ENCODE data around the gene HDAC10.

Gene HDAC10

GRCh38 chr22:50257041-50257440, 6.0 kb upstream of the HDAC10 start:
- H3K27ac ChIP-seq (replicated peaks; ENCODE audit: low read length) = no peak overlapping the region
- H3K9me3 ChIP-seq (replicated peaks in 1 of 2; ENCODE audit: control insufficient read depth in 2 of 2, insufficient read depth in 1 of 2, low read depth in 1 of 2, low read length in 2 of 2) = no peaks in the 10 kb centered on the region
- H2BK5ac ChIP-seq (ENCODE audit: low read length) = peak overlapping the region; percentile 82
- no peaks in the 10 kb centered on the region for H3K27me3 ChIP-seq (ENCODE audit: control insufficient read depth in 3 of 3, insufficient read depth in 3 of 3, low read depth in 1 of 3, low read length in 3 of 3)
- no peak overlapping the region for H2BK15ac ChIP-seq (ENCODE audit: low read length)
- H2AK5ac ChIP-seq (ENCODE audit: low read depth, low read length) = peak overlapping the region; percentile 46
- peaks cover 2 to 6% of the 10 kb centered on the region in 2 donors for H3K4me1 ChIP-seq (ENCODE audit: control insufficient read depth in 2 of 2, insufficient read depth in 1 of 2, low read depth in 1 of 2, low read length in 2 of 2)
- WGBS, 2 donors (ENCODE audit: extremely low coverage in 2 of 2, insufficient read length in 2 of 2, insufficient replicate concordance in 1 of 2) = no CpG with 5 or more reads among the region's 16 CpGs
- no peak overlapping the region for H3K18ac ChIP-seq (ENCODE audit: low read length)
- H4K8ac ChIP-seq (ENCODE audit: low read depth, low read length) = no peak overlapping the region
- no peak overlapping the region for H4K91ac ChIP-seq (ENCODE audit: low read depth, low read length, poor library complexity)
- no peak overlapping the region for H3K4me2 ChIP-seq (ENCODE audit: insufficient read depth, low read length, poor library complexity, severe bottlenecking)
- DNase-seq (ENCODE audit: low spot score) = no peak
- no peak overlapping the region for H2AFZ ChIP-seq (ENCODE audit: low read length)
- H3K4me3 ChIP-seq (ENCODE audit: low read length in 2 of 2) = no peak overlapping the region
- no peak overlapping the region for H3K14ac ChIP-seq (ENCODE audit: low read length)
- H2BK120ac ChIP-seq (ENCODE audit: low read depth, low read length) = no peak overlapping the region
- H3K36me3 ChIP-seq (replicated peaks in 1 of 2; ENCODE audit: control insufficient read depth in 2 of 2, insufficient read depth in 2 of 2, low read length in 2 of 2) = peaks cover 16 to 56% of the 10 kb centered on the region in 2 donors
- H3K79me1 ChIP-seq (ENCODE audit: low read depth, low read length) = peaks cover 19% of the 10 kb centered on the region
- no peak overlapping the region for H2BK12ac ChIP-seq (ENCODE audit: low read length)
- H3K23ac ChIP-seq (ENCODE audit: low read depth, low read length, poor library complexity) = peak overlapping the region; percentile 25
- H3K4ac ChIP-seq (ENCODE audit: low read length) = no peak overlapping the region
- peak overlapping the region; percentile 21 for H3K9ac ChIP-seq (ENCODE audit: low read depth, low read length, poor library complexity)

DNA sequence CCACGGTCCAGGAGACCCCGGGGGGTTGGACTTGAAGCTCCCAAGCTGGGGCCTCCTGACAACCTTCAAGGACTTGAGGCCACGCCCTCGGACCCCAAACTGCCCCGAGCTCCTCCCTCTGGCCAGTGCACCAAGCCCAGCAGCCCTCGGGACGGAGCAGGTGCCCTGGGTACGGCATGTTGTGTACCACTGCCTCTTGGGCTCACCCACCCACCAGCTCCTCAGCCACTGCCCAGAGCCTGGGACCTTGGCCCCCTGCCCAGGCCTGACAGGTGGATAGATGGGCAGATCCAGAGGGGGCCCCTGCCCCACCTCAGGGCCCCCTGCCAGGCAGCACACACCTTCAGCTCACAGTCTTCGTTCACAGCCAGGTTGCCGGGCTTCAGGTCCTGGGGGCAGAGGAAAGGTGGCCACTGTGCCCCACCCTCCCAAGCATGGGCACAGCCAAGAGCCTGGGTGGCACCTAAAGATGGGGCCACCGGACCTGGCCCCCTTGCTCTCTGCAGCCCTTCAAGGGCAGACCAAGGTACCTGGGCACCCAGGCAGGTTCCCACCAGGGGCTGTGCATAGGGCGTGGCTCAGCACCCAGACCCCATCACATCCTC, 5.3 kb upstream of the HDAC10 start:
- no peak for DNase-seq (ENCODE audit: low spot score)
- peak overlapping the region; percentile 21 for H3K9ac ChIP-seq (ENCODE audit: low read depth, low read length, poor library complexity)
- H2BK5ac ChIP-seq (ENCODE audit: low read length) = no peak overlapping the region
- no peak overlapping the region for H4K91ac ChIP-seq (ENCODE audit: low read depth, low read length, poor library complexity)
- H2BK120ac ChIP-seq (ENCODE audit: low read depth, low read length) = no peak overlapping the region
- H3K36me3 ChIP-seq (replicated peaks in 1 of 2; ENCODE audit: control insufficient read depth in 2 of 2, insufficient read depth in 2 of 2, low read length in 2 of 2) = peaks cover 16 to 56% of the 10 kb centered on the region in 2 donors
- H3K9me3 ChIP-seq (replicated peaks in 1 of 2; ENCODE audit: control insufficient read depth in 2 of 2, insufficient read depth in 1 of 2, low read depth in 1 of 2, low read length in 2 of 2) = no peaks in the 10 kb centered on the region
- H3K4ac ChIP-seq (ENCODE audit: low read length) = no peak overlapping the region
- no peak overlapping the region for H3K4me2 ChIP-seq (ENCODE audit: insufficient read depth, low read length, poor library complexity, severe bottlenecking)
- H3K27ac ChIP-seq (replicated peaks; ENCODE audit: low read length) = no peak overlapping the region
- no peak overlapping the region for H3K18ac ChIP-seq (ENCODE audit: low read length)
- no peaks in the 10 kb centered on the region for H3K27me3 ChIP-seq (ENCODE audit: control insufficient read depth in 3 of 3, insufficient read depth in 3 of 3, low read depth in 1 of 3, low read length in 3 of 3)
- H3K4me1 ChIP-seq (ENCODE audit: control insufficient read depth in 2 of 2, insufficient read depth in 1 of 2, low read depth in 1 of 2, low read length in 2 of 2) = peaks cover 2 to 9% of the 10 kb centered on the region in 2 donors
- peaks cover 22% of the 10 kb centered on the region for H3K79me1 ChIP-seq (ENCODE audit: low read depth, low read length)
- no peak overlapping the region for H2BK15ac ChIP-seq (ENCODE audit: low read length)
- no peak overlapping the region for H3K4me3 ChIP-seq (ENCODE audit: low read length in 2 of 2)
- H4K8ac ChIP-seq (ENCODE audit: low read depth, low read length) = no peak overlapping the region
- no peak overlapping the region for H3K14ac ChIP-seq (ENCODE audit: low read length)
- peak overlapping the region; percentile 25 for H3K23ac ChIP-seq (ENCODE audit: low read depth, low read length, poor library complexity)
- H2BK12ac ChIP-seq (ENCODE audit: low read length) = peak overlapping the region; percentile 58
- no CpG with 5 or more reads among the region's 12 CpGs for WGBS, 2 donors (ENCODE audit: extremely low coverage in 2 of 2, insufficient read length in 2 of 2, insufficient replicate concordance in 1 of 2)
- no peak overlapping the region for H2AK5ac ChIP-seq (ENCODE audit: low read depth, low read length)
- H2AFZ ChIP-seq (ENCODE audit: low read length) = no peak overlapping the region

DNA sequence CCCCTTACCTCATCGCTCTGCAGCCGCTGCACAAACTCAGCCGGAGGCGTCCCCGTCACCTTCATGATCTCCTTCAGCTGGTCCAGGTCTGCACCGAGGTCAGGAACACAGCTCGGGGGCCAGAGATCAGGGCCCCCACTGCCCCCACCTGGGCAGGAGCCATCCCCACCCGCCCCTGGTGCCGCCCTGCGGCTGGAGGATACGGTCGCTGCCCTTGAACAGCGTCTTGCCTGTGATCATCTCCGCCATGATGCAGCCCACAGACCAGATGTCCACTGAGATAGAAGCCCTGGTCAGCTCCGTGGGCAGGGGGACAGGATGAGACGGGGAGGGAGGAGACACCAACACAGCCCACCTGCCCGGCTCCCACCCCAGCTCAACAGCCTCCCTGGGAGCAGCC, 4.5 kb upstream of the HDAC10 start:
- no peak overlapping the region for H3K4me3 ChIP-seq (ENCODE audit: low read length in 2 of 2)
- peaks cover 16 to 56% of the 10 kb centered on the region in 2 donors for H3K36me3 ChIP-seq (replicated peaks in 1 of 2; ENCODE audit: control insufficient read depth in 2 of 2, insufficient read depth in 2 of 2, low read length in 2 of 2)
- peak overlapping the region; percentile 61 for H2BK120ac ChIP-seq (ENCODE audit: low read depth, low read length)
- DNase-seq (ENCODE audit: low spot score) = no peak
- H3K9me3 ChIP-seq (replicated peaks in 1 of 2; ENCODE audit: control insufficient read depth in 2 of 2, insufficient read depth in 1 of 2, low read depth in 1 of 2, low read length in 2 of 2) = no peaks in the 10 kb centered on the region
- peaks cover 2 to 12% of the 10 kb centered on the region in 2 donors for H3K4me1 ChIP-seq (ENCODE audit: control insufficient read depth in 2 of 2, insufficient read depth in 1 of 2, low read depth in 1 of 2, low read length in 2 of 2)
- H3K14ac ChIP-seq (ENCODE audit: low read length) = no peak overlapping the region
- H2BK5ac ChIP-seq (ENCODE audit: low read length) = no peak overlapping the region
- H3K9ac ChIP-seq (ENCODE audit: low read depth, low read length, poor library complexity) = no peak overlapping the region
- H2BK12ac ChIP-seq (ENCODE audit: low read length) = no peak overlapping the region
- H2AK5ac ChIP-seq (ENCODE audit: low read depth, low read length) = no peak overlapping the region
- H3K4ac ChIP-seq (ENCODE audit: low read length) = no peak overlapping the region
- H3K27me3 ChIP-seq (ENCODE audit: control insufficient read depth in 3 of 3, insufficient read depth in 3 of 3, low read depth in 1 of 3, low read length in 3 of 3) = no peaks in the 10 kb centered on the region
- no peak overlapping the region for H3K23ac ChIP-seq (ENCODE audit: low read depth, low read length, poor library complexity)
- H3K79me1 ChIP-seq (ENCODE audit: low read depth, low read length) = peaks cover 20% of the 10 kb centered on the region
- H4K91ac ChIP-seq (ENCODE audit: low read depth, low read length, poor library complexity) = no peak overlapping the region
- WGBS, 2 donors (ENCODE audit: extremely low coverage in 2 of 2, insufficient read length in 2 of 2, insufficient replicate concordance in 1 of 2) = no CpG with 5 or more reads among the region's 17 CpGs
- no peak overlapping the region for H2AFZ ChIP-seq (ENCODE audit: low read length)
- H2BK15ac ChIP-seq (ENCODE audit: low read length) = no peak overlapping the region
- H3K18ac ChIP-seq (ENCODE audit: low read length) = no peak overlapping the region
- no peak overlapping the region for H3K27ac ChIP-seq (replicated peaks; ENCODE audit: low read length)
- no peak overlapping the region for H3K4me2 ChIP-seq (ENCODE audit: insufficient read depth, low read length, poor library complexity, severe bottlenecking)
- no peak overlapping the region for H4K8ac ChIP-seq (ENCODE audit: low read depth, low read length)

- Histone ChIP-seq H2BK15ac (ENCODE audit: low read length) (no peak overlapping the region), H3K4me3 (ENCODE audit: low read length in 2 of 2) (no peak overlapping the region), H2BK120ac (ENCODE audit: low read depth, low read length) (no peak overlapping the region), H3K27ac (replicated peaks; ENCODE audit: low read length) (no peak overlapping the region), H2BK12ac (ENCODE audit: low read length) (no peak overlapping the region), H3K9me3 (replicated peaks in 1 of 2; ENCODE audit: control insufficient read depth in 2 of 2, insufficient read depth in 1 of 2, low read depth in 1 of 2, low read length in 2 of 2) (no peaks in the 10 kb centered on the region), H3K79me1 (ENCODE audit: low read depth, low read length) (peaks cover 18% of the 10 kb centered on the region), H3K4me2 (ENCODE audit: insufficient read depth, low read length, poor library complexity, severe bottlenecking) (no peak overlapping the region), H4K91ac (ENCODE audit: low read depth, low read length, poor library complexity) (no peak overlapping the region), H4K8ac (ENCODE audit: low read depth, low read length) (no peak overlapping the region), H3K4me1 (ENCODE audit: control insufficient read depth in 2 of 2, insufficient read depth in 1 of 2, low read depth in 1 of 2, low read length in 2 of 2) (peaks cover 6 to 12% of the 10 kb centered on the region in 2 donors), H3K23ac (ENCODE audit: low read depth, low read length, poor library complexity) (peak overlapping the region; percentile 55), H3K9ac (ENCODE audit: low read depth, low read length, poor library complexity) (peak overlapping the region; percentile 21), H3K27me3 (ENCODE audit: control insufficient read depth in 3 of 3, insufficient read depth in 3 of 3, low read depth in 1 of 3, low read length in 3 of 3) (no peaks in the 10 kb centered on the region), H3K36me3 (replicated peaks in 1 of 2; ENCODE audit: control insufficient read depth in 2 of 2, insufficient read depth in 2 of 2, low read length in 2 of 2) (peaks cover 16 to 56% of the 10 kb centered on the region in 2 donors), H3K14ac (ENCODE audit: low read length) (no peak overlapping the region), H3K18ac (ENCODE audit: low read length) (no peak overlapping the region), H3K4ac (ENCODE audit: low read length) (peak overlapping the region; percentile 53), H2BK5ac (ENCODE audit: low read length) (no peak overlapping the region), H2AFZ (ENCODE audit: low read length) (no peak overlapping the region), H2AK5ac (ENCODE audit: low read depth, low read length) (no peak overlapping the region)
- no peak for DNase-seq (ENCODE audit: low spot score)
- no CpG with 5 or more reads among the region's 19 CpGs for WGBS, 2 donors (ENCODE audit: extremely low coverage in 2 of 2, insufficient read length in 2 of 2, insufficient replicate concordance in 1 of 2)
Observed at GRCh38 chr22:50255099-50255498, 4.0 kb upstream of the HDAC10 start.

All from neuronal stem cell (in vitro differentiated cells).